Activated CD4-positive, CD25-positive, alpha-beta regulatory T cell (primary cell): ENCODE results near the gene CDC42.
"Not testable (repeated sequence)": the region's sequence is repeated elsewhere in the genome, so short reads cannot be mapped to it uniquely, and the experiment has no call there.

Source experiments
- DNase-seq, 4 experiments: peaks; one replicate each; lab custom pipeline; 2025; lab: John Stamatoyannopoulos, UW

The CDC42 gene

DNA sequence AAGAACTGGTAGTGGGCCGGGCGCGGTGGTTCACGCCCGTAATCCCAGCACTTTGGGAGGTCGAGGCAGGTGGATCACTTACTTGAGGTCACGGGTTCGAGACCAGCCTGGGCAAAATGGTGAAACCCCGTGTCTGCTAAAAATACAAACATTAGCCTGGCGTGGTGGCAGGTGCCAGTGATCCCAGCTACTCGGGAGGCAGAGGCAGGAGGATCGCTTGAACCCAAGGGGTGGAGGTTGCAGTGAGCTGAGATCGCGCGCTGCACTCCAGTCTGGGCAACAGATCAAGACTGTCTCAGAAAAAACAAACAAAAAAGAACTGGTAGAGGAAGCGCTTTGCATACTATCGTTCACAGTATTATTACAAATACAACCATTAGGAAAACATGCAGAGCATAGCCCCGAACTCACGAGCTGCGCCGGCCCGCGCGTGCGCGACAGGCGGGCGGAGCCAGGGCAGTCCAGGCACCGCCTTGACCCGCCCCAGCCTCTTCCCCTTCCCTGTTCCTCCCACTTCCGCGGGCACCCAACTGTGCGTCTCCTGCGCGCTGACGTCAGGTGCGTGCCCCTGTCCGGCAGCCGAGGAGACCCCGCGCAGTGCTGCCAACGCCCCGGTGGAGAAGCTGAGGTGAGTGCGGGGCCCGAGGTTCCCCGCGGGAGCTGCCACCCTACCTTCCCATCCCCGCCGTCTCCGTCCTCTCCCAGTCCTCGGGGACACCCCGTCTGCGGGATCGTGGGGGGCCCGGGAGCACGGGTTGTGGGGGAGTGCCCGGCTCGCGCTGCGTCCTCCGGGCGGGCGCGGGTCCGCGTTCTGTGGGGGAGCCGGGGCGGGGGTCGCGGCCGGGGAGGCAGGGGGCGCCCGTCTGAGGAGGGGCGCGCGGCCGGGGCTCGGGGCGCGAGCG, at the start of gene CDC42:
TSS of gene CDC42 (plus strand) at position 595 of the 902 bp plus-strand sequence. CDS start 25,770 bp downstream, outside the sequence.
- DNase-seq, result peak; percentile 91 to 96 (median 93)

GRCh38 chr1:22002875-22003274, 49.6 kb upstream of the CDC42 start:
- not testable (repeated sequence) for DNase-seq

- DNase-seq, result not testable (repeated sequence)
Measured at GRCh38 chr1:22003959-22004358, 48.5 kb upstream of the CDC42 start.

- not testable (repeated sequence) for DNase-seq
Measured at GRCh38 chr1:22005261-22006149, 47.0 kb upstream of the CDC42 start.

GRCh38 chr1:22006736-22007135, 45.8 kb upstream of the CDC42 start:
- DNase-seq, result not testable (repeated sequence)

DNA sequence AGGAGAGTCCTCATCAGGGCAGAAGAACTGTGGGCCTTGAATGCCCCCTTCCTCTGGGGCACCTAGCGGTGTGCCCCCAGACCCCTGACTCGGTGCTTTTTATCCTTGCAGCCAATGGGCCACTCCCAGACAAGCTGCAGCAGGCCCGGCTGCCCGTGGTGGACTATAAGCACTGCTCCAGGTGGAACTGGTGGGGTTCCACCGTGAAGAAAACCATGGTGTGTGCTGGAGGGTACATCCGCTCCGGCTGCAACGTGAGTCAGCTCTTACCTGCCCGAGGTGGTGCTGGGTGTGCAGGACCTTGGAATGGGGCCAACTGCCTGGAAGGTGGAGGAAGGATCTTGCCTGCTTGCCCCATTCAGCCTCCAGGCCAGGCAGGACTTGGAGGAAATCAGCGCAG, 45.2 kb upstream of the CDC42 start:
- DNase-seq, result not testable (repeated sequence)

- not testable (repeated sequence) for DNase-seq
Measured at GRCh38 chr1:22009566-22009965, 42.9 kb upstream of the CDC42 start.

- not testable (repeated sequence) for DNase-seq
Measured at GRCh38 chr1:22012752-22013151, 39.8 kb upstream of the CDC42 start.

DNA sequence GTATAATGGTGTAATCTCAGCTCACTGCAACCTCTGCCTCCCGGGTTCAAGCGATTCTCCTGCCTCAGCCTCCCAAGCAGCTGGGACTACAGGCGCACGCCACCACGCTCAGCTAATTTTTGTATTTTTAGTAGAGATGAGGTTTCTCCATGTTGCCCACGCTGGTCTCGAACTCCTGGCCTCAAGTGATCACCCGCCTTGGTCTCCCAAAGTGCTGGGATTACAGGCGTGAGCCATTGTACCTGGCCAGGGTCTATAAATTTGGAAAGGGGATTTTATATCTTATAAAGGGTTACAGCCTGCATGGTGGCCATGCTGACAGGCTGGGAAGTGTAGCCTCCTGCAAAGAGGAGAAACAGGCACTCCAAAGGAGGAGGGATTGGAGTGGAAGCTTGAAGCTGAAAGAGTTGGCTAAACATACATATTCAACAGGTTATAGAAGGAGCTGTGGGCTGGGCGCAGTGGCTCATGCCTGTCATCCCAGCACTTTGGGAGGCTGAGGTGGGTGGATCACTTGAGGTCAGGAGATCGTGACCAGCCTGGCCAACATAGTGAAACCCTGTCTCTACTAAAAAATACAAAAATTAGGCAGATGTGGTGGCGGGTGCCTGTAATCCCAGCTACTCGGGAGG, 37.8 kb upstream of the CDC42 start:
- not testable (repeated sequence) for DNase-seq

DNA sequence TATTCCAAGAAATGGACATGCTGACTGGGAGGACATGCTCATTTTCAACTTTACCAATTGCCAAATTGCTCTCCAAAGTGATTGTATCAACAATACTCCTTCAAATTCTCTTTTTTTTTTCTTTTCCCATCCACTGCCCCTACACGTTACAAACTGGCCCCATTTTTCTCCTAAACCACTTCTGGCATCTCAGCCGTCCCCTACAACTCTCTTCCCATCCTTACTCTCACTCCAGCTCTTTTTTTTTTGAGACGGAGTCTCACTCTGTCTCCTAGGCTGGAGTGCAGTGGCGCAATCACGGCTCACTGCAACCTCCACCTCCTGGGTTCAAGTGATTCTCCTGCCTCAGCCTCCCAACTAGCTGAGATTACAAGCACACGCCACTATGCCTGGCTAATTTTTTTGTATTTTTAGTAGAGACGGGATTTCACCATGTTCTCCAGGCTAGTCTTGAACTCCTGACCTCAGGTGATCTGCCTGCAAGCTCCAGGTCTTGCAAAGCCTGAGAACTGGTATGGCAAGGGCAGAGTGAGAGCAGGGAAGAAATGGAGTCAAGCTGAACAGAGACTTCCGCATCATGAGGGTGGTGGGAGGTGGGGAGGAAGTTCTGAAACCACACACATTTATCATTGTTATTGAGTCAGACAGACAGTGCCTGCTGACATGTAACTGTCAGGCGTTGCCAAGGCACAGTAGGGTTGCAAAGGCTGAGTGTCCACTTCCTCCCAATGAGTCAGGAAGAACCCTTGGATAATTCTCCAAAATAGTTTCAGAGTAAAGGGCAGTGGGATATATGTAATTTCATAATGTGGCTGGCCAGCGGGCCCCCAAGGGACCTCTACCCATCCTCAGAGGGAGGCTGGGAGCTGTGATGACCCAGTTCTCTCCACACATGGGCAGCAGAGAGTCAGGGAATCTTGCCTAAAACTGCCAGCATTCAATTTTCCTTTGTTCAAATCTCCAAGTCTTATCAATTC, 33.6 kb upstream of the CDC42 start:
- DNase-seq, result peak; percentile 13 to 44 (median 32)

DNA sequence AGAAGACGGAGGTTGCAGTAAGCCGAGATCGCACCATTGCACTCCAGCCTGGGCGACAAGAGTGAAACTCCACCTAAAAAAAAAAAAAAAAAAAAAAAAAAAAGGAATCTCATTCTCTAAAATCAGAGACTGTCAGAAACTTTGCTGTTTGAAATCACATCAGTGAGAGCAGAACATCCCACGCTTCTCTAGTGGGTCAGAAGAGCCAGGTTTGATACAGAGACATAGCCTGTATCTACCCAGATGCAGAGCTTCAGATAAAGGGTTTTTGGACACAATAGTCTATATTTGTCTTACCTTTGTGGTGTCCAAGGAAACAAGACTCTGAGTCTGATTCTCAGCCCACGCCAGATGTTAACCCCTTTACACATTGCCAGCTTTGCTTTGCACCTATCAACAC, 31.4 kb upstream of the CDC42 start:
- DNase-seq, result no peak

GRCh38 chr1:22024485-22025367, 27.8 kb upstream of the CDC42 start:
- peak; percentile 42 to 60 (median 54) for DNase-seq

GRCh38 chr1:22025368-22026155, 26.9 kb upstream of the CDC42 start:
- DNase-seq, result peak; percentile 66 to 77 (median 74)

GRCh38 chr1:22026924-22027289, 25.6 kb upstream of the CDC42 start:
- no peak for DNase-seq

DNA sequence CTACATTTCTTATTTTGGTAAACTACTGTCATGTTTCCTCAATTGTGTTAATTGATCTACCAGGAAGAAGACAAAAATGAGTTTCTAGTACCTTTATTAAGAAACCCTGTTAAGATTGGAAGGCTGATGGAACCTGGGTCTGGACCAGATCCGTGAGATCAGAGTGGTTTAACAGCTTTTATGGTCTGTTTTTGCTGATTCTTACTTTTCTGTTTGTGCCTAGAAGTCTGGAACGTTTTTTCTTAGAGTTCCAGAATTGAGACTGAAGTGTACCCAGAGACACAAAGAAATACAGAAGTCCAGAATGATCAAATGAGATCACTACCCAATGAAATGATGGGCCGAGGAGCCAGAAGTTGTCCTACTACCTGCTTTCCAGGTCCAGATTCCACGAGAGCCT, 22.5 kb upstream of the CDC42 start:
- no peak for DNase-seq

DNA sequence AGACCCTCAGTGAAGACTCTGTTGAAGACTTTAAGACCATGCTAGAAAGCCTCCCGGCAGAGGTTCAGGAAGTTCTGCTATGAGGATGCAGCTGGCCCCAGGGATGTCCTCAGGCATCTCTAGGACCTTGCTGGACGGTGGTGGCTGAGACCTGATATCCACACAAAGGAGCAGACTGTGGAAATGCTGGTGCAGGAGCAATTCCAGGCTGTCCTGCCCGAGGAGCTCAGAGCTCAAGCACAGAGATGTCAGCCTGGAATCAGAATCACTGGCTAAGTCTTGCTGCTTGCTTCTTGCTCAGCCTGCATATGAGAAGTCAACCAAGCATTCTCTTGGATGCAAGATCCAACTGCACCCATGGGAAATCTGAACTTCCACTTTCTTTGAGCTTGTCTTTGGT, 22.0 kb upstream of the CDC42 start:
- DNase-seq, result no peak

DNA sequence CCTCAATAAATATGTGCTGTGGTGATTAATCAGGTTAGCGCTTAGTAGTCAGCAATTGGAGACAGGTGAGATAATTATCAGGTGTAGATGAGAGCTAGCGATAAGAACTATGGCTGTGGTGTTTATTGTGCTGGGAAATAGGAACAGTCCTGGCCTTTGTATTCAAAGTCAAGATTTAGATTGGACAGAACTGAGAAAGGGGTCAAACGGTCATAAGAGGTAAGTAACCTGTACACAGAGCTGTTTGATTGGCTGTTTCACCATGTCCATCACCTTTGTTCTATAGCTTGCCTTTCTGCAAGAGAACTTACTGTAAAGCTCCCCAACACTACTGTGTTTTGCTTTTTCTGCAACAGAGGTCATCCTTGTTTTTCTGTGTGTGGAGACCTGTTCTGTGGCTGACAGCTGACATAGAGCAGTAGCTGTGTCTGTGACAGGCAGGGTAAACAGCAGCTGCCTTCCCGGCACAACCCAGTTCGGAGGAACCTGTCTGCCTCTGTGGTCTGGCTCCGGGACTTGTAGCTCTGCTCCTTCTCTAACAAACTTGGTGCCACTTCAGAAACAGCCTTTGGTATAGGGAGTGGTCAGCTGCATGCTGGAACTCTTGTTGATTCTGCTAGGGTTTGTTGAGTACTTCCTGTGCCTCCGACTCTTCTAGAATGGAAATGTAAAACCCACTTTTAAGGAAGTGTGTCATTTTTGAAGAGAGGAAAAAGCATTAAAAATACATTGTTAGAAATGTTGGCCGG, 21.1 kb upstream of the CDC42 start:
- peak in 1 of 4 experiments; percentile 14 for DNase-seq

- not testable (repeated sequence) for DNase-seq
Measured at GRCh38 chr1:22034834-22035233, 17.7 kb upstream of the CDC42 start.
